Activated CD8-positive, alpha-beta memory T cell treated with anti-CD3 and anti-CD28 coated beads for 24 hours (primary cell): ENCODE results near the gene SSH3.
A peak's percentile ranks its signal among the peaks of the same experiment; 100 is the strongest.

ENCODE experiments used
- DNase-seq: peaks from one replicate; pipeline ENCODE4 v3.0.0-alpha.2; 2020

The SSH3 gene

DNA sequence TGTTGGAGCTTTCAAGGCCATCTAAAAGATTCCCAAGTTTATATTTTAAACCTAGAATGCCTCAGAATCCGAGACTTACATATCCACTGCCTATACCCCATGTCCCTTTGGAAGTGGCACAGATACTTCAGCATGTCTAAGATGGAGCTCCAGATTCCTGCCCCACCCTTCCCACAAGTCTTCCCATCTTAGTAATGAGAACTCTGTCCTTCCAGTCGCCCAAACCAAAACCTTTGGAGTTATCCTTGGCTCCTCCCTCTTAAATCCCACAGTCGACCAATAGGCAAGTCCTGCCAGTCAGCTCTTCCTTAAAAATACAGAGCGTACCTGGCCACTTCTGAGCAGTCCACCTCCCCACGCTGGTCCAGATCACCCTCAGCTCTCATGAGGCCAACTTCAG is 45.7 kb downstream of the SSH3 start:
- DNase-seq = no peak

DNA sequence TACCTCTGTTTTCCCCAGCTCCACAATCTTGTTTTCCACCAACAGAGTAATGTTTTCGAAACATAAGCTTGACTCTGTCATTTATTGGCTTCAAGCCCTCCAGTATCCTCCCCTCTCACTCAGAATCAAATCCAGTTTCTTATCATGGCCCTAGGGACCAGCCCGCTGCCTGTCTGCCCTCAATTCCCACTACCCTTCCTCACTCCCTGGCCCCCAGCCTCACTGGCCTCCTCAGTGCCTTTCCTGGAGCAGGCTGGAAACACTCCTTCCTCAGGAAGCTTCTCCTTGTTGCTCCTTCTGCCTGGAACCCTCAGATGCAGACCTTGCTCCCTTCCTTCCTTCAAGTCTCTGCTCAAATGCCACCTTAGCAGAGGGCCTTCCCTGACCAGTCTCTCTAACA is 46.1 kb downstream of the SSH3 start:
- no peak for DNase-seq

DNA sequence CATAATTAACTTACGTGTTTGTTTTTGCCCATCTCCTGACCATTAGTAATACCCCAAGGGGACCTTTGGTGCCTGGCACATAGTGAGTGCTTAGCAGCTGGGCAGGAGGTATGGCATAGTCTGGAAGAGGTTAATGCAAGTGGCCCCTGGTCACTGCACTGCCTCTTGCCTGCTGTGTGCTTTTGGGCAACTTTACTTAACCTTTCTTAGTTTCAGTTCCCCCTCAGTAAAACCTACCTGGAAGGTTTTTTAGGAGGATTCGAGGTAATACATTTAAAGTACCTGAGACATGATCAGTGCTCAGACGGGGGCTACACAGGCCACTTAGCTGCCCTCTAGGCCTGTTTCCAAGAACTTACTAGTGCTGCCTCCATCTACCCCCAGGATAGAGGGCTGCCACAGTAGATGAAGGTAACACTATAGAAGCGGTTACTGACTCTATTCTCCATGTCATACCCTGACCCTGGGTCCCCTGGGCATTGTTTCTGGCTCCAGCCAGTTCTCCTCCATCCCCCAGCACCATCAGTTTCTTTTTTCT is 46.7 kb downstream of the SSH3 start:
- DNase-seq = no peak

DNA sequence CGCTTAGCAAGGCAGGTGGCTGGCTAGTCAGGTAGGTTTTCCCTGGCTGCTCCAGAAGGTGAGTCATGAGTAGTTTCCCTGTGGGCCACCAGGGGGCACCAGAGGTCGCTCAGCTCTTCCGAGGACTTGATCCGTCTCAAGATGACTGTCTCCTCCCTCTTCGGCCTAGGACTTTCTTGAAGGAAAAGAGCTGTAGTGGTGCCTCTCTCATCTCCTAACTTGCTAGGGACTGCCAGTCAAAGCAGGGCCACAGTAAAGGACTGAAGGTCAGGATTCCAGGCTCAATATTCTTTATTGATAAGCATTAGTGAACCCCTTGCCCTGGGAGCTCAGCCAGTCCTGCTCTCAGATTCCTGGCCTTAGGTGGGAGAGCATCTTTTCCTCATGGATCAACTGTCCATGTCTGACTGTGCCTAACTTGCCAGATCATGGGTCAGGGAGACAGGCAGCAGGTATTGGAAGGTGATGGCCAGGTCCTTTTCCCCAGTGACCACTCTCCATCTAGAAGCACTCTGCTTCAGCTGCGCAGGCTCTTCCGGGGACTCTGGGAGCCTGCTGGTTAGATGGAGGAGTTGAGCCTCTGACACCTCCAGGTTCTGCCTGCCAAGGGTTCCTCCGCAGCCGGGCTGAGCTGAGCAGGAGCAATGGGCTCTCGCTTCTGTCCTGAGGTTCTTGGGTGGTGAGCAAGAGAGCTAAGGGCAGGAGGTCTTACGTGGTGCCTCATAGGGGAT is 48.1 kb downstream of the SSH3 start:
- DNase-seq = peak; percentile 79

DNA sequence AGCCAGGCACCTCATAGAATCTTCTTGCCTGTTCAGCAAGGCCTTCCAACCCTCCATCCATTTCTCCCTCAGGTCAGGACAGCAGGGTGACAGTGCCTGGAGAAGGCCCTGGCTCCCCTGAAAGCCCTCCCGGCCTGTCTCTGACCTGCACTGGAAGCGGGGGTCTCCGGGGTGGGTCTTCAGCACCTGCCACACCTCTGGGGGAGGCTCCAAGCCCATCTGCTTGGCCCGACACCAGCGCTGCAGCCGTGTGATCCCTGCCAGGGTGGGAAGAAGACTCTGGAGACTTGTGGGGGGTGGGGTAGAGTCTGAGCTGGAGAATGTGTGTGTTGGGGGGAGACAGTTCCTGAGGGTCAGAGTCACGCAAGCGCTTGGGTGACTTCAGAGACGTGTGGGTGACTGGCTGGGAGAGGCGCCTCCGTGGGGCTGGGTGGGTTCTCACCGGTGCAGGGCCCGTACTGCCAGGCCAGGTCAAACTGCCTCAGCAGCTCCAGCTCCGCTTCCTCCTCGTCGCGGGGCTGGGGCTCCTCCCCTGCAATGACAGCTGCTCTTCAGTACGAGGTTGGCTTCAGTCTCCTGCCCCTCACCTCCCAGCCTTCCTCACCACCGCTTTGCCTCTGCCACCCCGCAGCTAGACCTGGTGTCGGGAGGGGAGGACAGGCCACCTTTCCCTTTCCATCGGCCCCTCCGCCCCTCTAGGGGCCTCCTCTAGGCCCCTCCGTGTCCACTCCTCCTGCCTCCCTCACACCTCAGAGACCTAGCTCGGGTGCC is 49.4 kb downstream of the SSH3 start:
- DNase-seq = no peak

DNA sequence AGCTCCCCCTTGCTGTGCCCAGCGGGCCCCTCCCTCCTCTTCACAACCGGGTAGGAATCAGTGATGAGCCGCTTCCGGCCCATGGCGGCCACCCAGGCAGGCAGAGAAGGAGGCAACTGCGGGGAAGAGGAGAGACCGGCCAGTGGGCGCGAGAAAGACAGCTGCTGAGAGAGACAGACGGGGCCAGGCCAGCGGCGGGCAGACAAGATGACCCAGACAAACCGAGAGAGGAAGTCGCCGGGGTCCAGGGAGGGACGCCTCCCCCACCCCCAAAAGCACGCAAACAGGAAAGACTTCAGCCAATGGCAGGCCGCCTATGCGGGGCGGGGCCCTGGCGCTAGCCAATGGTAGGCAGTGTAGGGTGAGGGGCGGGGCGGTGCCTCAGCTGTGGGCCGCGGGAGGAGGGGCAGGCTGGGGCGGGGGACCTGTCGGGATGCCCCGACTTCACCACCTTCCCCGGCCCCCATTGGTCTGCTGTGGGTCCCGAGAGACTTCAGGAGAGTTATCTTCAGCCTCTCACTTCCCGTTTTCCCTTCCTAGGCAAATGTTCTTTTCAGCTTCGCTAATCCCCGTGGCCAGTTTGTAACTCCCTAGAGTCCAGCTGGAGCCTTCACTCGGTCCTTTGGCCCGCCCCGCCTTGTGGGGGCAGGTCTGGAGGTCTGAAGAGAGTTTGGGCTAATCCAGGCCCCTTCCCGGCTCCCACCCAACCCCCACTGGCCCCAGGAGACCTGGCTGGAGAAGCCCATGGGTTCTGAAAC is 50.2 kb downstream of the SSH3 start, which contains the start of gene POLD4:
TSS of gene POLD4 (minus strand) at position 230 of the 758 bp plus-strand sequence. CDS start at position 83, 147 bp downstream.
- peak; percentile 98 for DNase-seq

DNA sequence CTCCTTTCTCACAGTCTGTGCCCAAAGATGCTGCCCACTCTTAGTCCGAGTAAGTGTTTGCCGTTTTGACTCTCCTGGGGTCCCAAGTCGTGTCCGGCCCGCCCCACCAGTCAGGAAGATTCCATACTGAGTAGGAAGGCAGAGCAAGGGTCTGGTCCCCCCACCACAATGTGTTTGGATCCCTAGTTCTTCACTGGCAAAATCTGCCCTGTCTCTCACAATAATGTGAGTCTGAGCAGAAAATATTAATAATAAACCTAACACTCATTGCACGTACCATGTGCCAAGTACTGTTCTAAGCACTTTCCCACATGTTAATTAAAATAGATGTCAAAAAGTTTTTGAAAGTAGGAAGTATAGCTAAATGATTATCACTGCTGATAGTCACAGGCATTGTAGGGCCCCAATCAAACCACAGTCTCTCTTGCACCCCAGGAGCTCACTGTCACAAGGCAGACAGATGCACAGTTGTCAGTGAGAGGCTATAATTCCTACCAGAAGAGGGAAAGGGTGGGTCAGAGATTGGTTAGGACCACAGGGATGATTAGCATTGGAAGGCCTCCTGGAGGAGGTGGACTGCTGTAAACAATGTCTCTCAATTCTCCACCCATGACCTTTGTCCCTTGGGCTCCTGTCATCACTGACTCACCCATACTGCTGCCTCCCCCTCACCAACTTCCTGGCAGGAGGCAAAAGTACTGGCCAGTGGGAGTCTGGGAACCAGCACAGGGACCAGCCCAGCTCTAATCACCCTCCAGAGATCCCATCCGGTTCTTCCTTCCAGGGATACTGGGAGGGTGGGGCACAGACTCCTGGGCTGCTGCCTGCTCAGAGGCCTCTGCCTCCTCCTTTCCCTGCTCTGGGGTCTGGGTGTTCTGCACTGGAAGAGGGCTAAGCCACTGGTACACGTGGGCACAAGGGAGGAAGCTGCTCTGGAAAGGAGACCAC is 51.0 kb downstream of the SSH3 start:
- DNase-seq = no peak

DNA sequence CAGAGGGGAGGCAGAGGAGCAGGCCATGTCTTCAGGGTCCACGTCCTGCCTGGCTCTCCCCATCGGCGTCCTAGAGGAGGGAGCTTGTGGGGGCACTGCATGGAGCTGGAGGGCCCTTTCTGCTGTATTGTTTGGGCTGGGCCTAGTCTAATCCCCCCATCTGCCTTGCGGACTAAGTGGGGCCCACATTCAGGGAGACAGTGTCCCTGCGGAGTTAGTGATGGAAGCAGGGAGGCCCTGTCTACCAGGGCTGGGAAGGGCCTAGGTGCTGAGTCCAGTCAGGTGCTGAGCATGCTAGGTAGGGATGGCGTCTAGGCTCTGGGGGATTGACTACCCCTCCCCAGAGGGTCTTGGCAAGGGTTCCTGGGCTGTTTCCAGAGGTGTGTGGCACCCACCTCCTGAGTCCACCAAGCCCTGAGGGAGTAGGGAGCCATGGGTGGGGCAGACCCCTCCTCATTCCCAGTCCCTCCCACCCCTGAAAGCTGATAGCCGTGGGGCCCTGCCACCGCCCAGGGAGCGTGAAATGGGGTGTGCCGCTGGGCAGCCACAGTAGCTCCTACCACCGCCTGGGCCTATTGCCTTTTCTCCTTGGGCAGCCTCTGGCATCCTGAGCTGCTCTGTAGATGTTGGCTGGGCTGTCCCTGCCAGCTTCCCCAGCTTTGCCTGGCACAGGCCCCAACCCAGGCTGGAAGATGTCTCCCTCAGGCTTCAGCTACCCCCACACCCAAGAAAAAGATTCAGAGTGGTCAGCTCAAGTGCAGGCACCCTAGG is 51.9 kb downstream of the SSH3 start:
- DNase-seq = no peak

DNA sequence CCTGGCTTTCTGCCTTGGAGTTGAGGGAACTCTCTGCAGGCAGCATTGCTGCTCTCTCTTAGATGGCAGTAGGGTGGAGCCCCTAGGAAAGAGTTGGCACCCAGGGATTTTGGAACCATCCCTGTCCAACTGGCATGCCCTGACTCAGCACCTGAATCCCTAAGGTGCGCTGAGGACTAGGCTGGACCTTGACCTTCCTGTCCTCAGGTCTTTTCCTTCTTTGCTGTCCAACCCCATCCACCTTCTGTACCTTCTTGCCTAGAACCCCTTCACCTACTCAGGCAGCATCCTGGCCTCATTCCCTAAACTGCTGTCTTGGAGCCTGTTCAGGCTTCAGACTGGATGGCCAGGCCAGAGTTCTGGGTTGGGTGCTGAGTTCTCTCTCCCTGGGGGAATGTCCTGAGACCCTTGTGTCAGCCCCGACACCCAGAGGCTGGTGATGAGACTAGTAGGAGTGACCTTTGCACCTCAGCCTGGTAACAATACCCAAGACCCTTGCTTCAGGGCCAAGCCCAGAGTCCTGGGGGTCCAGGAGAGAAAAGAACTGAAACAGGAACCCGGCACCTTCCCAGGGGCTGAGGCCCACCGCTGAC is 52.6 kb downstream of the SSH3 start:
- DNase-seq = no peak

DNA sequence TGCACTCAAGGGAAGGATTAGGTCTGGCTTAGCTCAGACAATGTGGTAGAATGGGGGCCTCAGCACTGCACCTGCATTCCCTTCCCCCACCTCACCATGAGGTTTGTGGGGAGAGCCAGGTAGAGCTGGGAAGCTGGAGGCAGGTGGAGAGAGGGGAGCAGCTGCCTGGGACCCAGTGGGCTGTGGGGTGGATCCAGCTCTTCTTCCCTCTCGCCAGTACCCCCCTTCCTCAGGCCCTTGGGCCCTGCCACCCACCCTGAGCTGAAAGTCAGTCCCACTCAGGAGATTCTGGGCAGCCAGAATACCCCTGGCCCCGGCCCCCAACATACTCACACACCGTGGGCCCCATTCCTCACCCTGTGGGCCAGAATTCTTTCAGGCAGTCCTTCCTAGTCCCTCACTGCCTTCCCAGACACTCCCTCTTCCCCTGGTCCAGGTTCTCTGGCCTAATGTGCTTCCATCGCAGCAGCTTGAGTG is 53.1 kb downstream of the SSH3 start:
- no peak for DNase-seq

DNA sequence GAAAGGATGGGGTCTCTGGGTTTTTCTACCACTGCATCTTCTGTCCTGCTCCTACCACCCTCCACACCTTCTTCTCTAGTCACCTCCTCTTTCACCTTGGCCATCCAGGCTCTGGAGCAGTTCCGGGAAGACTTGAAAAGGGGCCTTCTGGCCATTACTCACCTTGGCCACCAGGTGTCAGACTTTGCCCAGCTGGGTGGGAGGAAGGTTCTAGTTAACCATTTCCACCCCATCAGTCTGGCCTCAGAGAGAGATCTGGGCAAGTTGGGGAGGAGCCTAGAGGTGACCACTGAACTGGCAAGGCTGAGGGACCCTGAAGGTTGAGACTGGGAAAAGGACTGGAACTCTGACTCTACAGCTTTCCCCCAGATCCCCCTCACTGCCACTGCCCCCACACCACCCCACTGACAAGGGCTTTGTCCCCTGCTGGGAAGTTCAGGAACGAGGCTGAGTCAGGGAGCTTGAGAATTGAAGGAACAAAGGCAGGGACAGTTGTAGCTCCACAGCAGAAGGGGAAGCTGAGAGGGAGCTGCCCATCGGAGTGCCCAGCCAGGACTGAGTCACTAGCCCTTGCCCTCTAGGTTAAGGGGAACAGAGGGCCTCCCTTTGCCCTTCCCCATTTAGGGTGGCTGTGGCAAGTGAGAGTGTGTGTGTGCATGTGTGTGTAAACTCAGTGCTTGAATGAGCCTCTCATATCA is 53.7 kb downstream of the SSH3 start:
- DNase-seq = peak; percentile 85

DNA sequence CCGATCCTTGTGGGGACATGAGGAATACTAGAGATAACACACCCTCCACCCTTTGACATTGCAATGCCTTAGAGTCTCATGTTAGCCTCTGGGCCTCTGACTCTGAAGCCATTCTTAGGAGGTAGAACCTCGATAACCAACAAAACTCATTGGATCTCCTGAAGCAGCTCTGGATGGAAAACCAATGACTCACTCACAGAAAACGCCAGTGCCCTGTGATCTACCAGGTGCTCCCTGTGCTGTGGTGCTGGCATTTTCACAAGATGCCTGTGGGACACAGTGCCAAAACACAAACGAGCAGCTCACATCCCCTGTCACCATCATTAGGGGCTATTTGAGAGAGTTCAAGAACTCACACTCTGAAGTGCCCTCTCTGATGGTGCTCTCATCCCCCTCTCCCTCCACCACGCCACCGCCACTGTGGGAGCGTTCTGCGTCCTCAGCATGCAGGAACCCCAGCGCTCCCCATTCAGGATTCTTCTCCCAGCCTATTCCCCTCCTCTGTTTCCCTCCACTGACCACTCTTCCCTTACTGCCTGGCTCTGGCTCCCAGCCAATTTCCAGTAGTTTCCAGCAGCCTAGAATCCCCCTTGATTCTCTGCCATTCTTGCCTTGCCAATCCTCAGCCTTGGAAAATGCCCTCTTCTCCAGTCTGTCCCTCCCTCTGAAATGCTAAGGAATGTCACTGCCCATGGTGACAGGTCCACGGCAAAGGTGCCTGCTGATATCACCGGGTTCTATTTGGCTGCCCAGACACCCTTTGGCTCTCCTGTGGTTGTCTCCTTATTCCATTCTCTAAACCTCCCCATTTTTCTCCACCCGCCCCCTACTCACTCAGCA is 54.7 kb downstream of the SSH3 start:
- DNase-seq = no peak
